Measurements from ENCODE around the gene PLEKHG1.

DNA sequence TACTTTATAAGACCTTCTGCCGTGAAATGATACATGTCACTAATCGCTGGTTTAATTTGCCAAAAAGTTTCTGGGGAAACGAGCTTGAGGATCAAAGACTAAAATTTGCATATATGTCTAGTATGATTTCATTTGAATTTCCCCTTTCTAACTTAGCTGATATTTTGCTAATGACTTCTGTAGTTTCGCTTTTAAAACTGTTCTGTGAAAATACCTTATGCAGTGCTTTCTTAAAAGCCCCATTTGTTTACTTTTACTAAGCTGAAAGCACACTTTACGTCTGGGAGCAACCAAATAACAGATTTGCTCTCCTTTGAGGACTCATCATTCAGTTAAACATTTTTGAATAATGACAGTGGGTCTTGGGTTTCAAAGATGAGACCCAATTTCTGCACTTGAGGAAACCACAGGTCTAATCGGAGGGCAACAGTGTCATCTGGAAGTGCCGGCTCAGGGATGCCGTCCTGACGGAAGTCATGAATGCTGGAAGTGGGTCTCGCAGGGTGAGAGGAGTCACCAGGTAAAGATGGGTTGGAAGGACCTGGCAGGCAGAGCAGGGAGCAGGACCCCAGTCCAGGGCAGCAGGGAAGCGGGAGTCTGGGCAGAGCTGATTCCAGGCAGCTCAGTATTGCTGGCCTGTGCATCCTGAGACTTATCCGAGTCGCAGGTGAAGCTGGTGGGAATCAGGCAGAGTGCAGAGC is 33.2 kb downstream of the PLEKHG1 start:
- TF ChIP-seq, protein P1, sequence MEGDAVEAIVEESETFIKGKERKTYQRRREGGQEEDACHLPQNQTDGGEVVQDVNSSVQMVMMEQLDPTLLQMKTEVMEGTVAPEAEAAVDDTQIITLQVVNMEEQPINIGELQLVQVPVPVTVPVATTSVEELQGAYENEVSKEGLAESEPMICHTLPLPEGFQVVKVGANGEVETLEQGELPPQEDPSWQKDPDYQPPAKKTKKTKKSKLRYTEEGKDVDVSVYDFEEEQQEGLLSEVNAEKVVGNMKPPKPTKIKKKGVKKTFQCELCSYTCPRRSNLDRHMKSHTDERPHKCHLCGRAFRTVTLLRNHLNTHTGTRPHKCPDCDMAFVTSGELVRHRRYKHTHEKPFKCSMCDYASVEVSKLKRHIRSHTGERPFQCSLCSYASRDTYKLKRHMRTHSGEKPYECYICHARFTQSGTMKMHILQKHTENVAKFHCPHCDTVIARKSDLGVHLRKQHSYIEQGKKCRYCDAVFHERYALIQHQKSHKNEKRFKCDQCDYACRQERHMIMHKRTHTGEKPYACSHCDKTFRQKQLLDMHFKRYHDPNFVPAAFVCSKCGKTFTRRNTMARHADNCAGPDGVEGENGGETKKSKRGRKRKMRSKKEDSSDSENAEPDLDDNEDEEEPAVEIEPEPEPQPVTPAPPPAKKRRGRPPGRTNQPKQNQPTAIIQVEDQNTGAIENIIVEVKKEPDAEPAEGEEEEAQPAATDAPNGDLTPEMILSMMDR (conservative IDR thresholded peaks at IDR 0.05; ENCODE audit: low read depth, low read length): no peak
- no peak for TF ChIP-seq EZH2 (IDR thresholded peaks at IDR 0.05; ENCODE audit: borderline replicate concordance, low read depth, low read length, poor library complexity, severe bottlenecking)
